ENCODE data around the gene JAKMIP2.

- TF ChIP-seq, protein P1, sequence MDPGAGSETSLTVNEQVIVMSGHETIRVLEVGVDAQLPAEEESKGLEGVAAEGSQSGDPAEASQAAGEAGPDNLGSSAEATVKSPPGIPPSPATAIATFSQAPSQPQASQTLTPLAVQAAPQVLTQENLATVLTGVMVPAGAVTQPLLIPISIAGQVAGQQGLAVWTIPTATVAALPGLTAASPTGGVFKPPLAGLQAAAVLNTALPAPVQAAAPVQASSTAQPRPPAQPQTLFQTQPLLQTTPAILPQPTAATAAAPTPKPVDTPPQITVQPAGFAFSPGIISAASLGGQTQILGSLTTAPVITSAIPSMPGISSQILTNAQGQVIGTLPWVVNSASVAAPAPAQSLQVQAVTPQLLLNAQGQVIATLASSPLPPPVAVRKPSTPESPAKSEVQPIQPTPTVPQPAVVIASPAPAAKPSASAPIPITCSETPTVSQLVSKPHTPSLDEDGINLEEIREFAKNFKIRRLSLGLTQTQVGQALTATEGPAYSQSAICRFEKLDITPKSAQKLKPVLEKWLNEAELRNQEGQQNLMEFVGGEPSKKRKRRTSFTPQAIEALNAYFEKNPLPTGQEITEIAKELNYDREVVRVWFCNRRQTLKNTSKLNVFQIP (CRISPR knock-in tag; IDR thresholded peaks at IDR 0.05; ENCODE audit: borderline replicate concordance, low read depth) = no peak
- TF ChIP-seq GLIS3 (CRISPR knock-in tag; IDR thresholded peaks at IDR 0.05) (no peak), CSDC2 (CRISPR knock-in tag; IDR thresholded peaks at IDR 0.05) (no peak), TOX (CRISPR knock-in tag; IDR thresholded peaks at IDR 0.05; ENCODE audit: borderline replicate concordance) (no peak), ISL1 (CRISPR knock-in tag; IDR thresholded peaks at IDR 0.05) (no peak), OSR1 (CRISPR knock-in tag; IDR thresholded peaks at IDR 0.05) (no peak), ZFP3 (CRISPR knock-in tag; IDR thresholded peaks at IDR 0.05) (no peak), RARB (CRISPR knock-in tag; IDR thresholded peaks at IDR 0.05) (no peak)
- TF ChIP-seq, protein P2, sequence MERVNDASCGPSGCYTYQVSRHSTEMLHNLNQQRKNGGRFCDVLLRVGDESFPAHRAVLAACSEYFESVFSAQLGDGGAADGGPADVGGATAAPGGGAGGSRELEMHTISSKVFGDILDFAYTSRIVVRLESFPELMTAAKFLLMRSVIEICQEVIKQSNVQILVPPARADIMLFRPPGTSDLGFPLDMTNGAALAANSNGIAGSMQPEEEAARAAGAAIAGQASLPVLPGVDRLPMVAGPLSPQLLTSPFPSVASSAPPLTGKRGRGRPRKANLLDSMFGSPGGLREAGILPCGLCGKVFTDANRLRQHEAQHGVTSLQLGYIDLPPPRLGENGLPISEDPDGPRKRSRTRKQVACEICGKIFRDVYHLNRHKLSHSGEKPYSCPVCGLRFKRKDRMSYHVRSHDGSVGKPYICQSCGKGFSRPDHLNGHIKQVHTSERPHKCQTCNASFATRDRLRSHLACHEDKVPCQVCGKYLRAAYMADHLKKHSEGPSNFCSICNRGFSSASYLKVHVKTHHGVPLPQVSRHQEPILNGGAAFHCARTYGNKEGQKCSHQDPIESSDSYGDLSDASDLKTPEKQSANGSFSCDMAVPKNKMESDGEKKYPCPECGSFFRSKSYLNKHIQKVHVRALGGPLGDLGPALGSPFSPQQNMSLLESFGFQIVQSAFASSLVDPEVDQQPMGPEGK (CRISPR knock-in tag; IDR thresholded peaks at IDR 0.05; ENCODE audit: borderline replicate concordance) = no peak
These were observed 151.0 kb downstream of the JAKMIP2 start for GRCh38 chr5:147631428-147632003.

Measured in SK-N-SH treated with all-trans-retinoic acid at 6 μM for 48 hours (cell line).